ENCODE data around the gene COL5A1.
"Not testable (repeated sequence)": the region's sequence is repeated elsewhere in the genome, so short reads cannot be mapped to it uniquely, and the experiment has no call there.

- TF ChIP-seq POLR2A, CTCF (IDR thresholded peaks at IDR 0.05): not testable (repeated sequence)
These were observed 73.9 kb downstream of the COL5A1 start for GRCh38 chr9:134715536-134715935.

All from upper lobe of left lung (tissue), 4 donors.